HepG2 (cell line): ENCODE data around the gene AKAP7. TPM values are rescaled to one million over a fixed set of nuclear protein-coding genes. Genes with fewer than 3 reads are reported as not detected.

Experiments used
- ATAC-seq: fragments of 200-7000 bp; cut with Tn5 transposase; 3 replicates; pipeline ENCODE4 v1.9.1; 2020; ENCODE audit warnings: mild to moderate bottlenecking, moderate library complexity
- BruUV-seq: library from RNA; stranded (reverse); fragments of 400-500 nt; replicated peaks from 2 replicates; lab custom pipeline; 2021; lab: Mats Ljungman, UMichigan
- CTCF ChIA-PET: fragments of 300-600 bp; formaldehyde crosslinking; extraction: SDS; loops from one replicate; lab custom pipeline; 2021; ENCODE audit warnings: low total read pairs, inconsistent platforms, low intra/inter-chr PET ratio; lab: Yijun Ruan, JAX
- POLR2A ChIA-PET: fragments of 350-600 bp; sonication (Branson Sonifier 250); formaldehyde crosslinking; loops from one replicate; lab custom pipeline; 2020; ENCODE audit warnings: antibody characterized with exemption, inconsistent platforms; lab: Yijun Ruan, JAX
- DNase-seq: peaks from one replicate; pipeline ENCODE4 v3.0.0-alpha.2; 2015; ENCODE audit warnings: low spot score
- FAIRE-seq: peaks from 3 replicates; lab custom pipeline; 2011; peaks lifted over from hg19 to GRCh38; lab: Jason Lieb, UNC
- H2AFZ ChIP-seq: one replicate; pipeline ENCODE4 v1.6.1; 2011; ENCODE audit warnings: low read length, inconsistent platforms
- H3K27ac ChIP-seq: fragments of 300-600 bp; 3 replicates; pipeline ENCODE4 v1.8.0; 2011; ENCODE audit warnings: mixed run types, mild to moderate bottlenecking, mixed read lengths, low read length, inconsistent platforms; ENCODE audit not compliant: insufficient read depth; ENCODE audit errors: extremely low read length
- H3K27me3 ChIP-seq, 2 experiments: fragments of 200-600 bp in 1 of 2; 2 replicates in 1 of 2; 3 replicates in 1 of 2; pipeline versions ENCODE4 v1.6.0 to v1.8.0; 2011; ENCODE audit warnings: low read length in 2 of 2, mild to moderate bottlenecking in 2 of 2, moderate library complexity in 2 of 2, inconsistent platforms in 1 of 2; ENCODE audit not compliant: insufficient read depth in 2 of 2, control insufficient read depth in 1 of 2
- H3K36me3 ChIP-seq, 2 experiments: fragments of 200-600 bp in 1 of 2; replicated peaks in 1 of 2; 2 replicates in 1 of 2; 3 replicates in 1 of 2; pipeline versions ENCODE4 v1.5.1 to v1.8.0; 2011; ENCODE audit warnings: low read length in 2 of 2, inconsistent platforms in 1 of 2; ENCODE audit not compliant: insufficient read depth in 2 of 2, control insufficient read depth in 1 of 2
- H3K4me1 ChIP-seq: 2 replicates; pipeline ENCODE4 v1.5.1; 2012; ENCODE audit warnings: low read length, inconsistent platforms; ENCODE audit not compliant: insufficient read depth
- H3K4me2 ChIP-seq: 2 replicates; pipeline ENCODE4 v1.6.0; 2011; ENCODE audit warnings: low read depth, low read length, inconsistent platforms
- H3K4me3 ChIP-seq, 3 experiments: fragments of 200-600 bp in 1 of 3; sonication (generic), shearing (Covaris generic) in 1 of 3; replicated peaks in 1 of 3; 2 replicates each; pipeline ENCODE4 v1.5.1; 2011 to 2016; ENCODE audit warnings: low read length in 3 of 3, inconsistent platforms in 2 of 3, low read depth in 2 of 3, mild to moderate bottlenecking in 2 of 3, control low read depth in 1 of 3, mixed read lengths in 1 of 3; ENCODE audit not compliant: insufficient read depth in 1 of 3
- H3K79me2 ChIP-seq: one replicate; pipeline ENCODE4 v1.6.1; 2011; ENCODE audit warnings: low read length, inconsistent platforms; ENCODE audit not compliant: insufficient read depth
- H3K9ac ChIP-seq: 2 replicates; pipeline ENCODE4 v1.6.0; 2011; ENCODE audit warnings: mild to moderate bottlenecking, low read depth, low read length, inconsistent platforms; ENCODE audit not compliant: insufficient read depth
- H3K9me3 ChIP-seq: 2 replicates; pipeline ENCODE4 v1.5.1; 2012; ENCODE audit warnings: mild to moderate bottlenecking, low read length
- H4K20me1 ChIP-seq: 2 replicates; pipeline ENCODE4 v1.6.0; 2011; ENCODE audit warnings: inconsistent platforms, mild to moderate bottlenecking, low read length, moderate library complexity; ENCODE audit not compliant: insufficient read depth
- CCDC6 ChIP-seq: sonication (generic); formaldehyde crosslinking; IDR thresholded peaks from 2 replicates; pipeline ENCODE4 v1.8.1; 2022; ENCODE audit warnings: mild to moderate bottlenecking, missing genetic modification reagents, moderate library complexity
- CHCHD3 ChIP-seq: sonication (generic); formaldehyde crosslinking; IDR thresholded peaks from 2 replicates; pipeline ENCODE4 v1.8.0; 2022; ENCODE audit warnings: mild to moderate bottlenecking, missing genetic modification reagents, moderate library complexity
- HNF4A ChIP-seq: sonication (generic); formaldehyde crosslinking; IDR thresholded peaks from 2 replicates; pipeline ENCODE4 v1.4.0; 2020; ENCODE audit warnings: missing genetic modification reagents
- PCBP2 ChIP-seq: fragments of 200-400 bp; formaldehyde crosslinking; optimal IDR thresholded peaks from 2 replicates; pipeline ENCODE3; 2018; ENCODE audit warnings: low read length, low read depth; ENCODE audit not compliant: poor library complexity, severe bottlenecking
- PHF8 ChIP-seq: sonication (generic); formaldehyde crosslinking; IDR thresholded peaks from 2 replicates; pipeline ENCODE4 v1.5.0; 2020; ENCODE audit warnings: missing genetic modification reagents
- SAP130 ChIP-seq: IDR thresholded peaks from 2 replicates; pipeline ENCODE4 v1.6.1; 2016; ENCODE audit warnings: low read depth
- U2AF1 ChIP-seq: fragments of 200-400 bp; formaldehyde crosslinking; optimal IDR thresholded peaks from 2 replicates; pipeline ENCODE3; 2017; ENCODE audit warnings: mild to moderate bottlenecking, low read depth, low read length
- ZBTB7A ChIP-seq: sonication (generic); formaldehyde crosslinking; IDR thresholded peaks from 2 replicates; pipeline ENCODE4 v1.8.0; 2022; ENCODE audit warnings: mild to moderate bottlenecking, missing genetic modification reagents
- ZKSCAN1 ChIP-seq: fragments of 150-350 bp; IDR thresholded peaks from 2 replicates; pipeline ENCODE4 v1.6.1; 2014; ENCODE audit warnings: low read length
- ZNF138 ChIP-seq: sonication (generic); formaldehyde crosslinking; IDR thresholded peaks from 2 replicates; pipeline ENCODE4 v1.5.0; 2020; ENCODE audit warnings: mild to moderate bottlenecking, low read depth, missing genetic modification reagents
- ZNF251 ChIP-seq: sonication (generic); formaldehyde crosslinking; IDR thresholded peaks from 2 replicates; pipeline ENCODE4 v1.9.0; 2021; ENCODE audit warnings: mild to moderate bottlenecking, missing genetic modification reagents
- ZNF792 ChIP-seq: IDR thresholded peaks from 2 replicates; pipeline ENCODE4 v1.6.1; 2016
- WGBS: methylation state at CpG from one replicate; pipeline ENCODE4 v1.1.6; 2017; ENCODE audit warnings: low lambda C conversion rate; 5-methylcytosine and 5-hydroxymethylcytosine counted together
- in situ Hi-C: cut with HindIII; loops from 2 replicates; pipeline ENCODE4 v1.10.0; 2017; ENCODE audit warnings: low pct_unique_long_range_greater_than_20kb; ENCODE audit not compliant: extremely low pct_ligation_motif_present
- intact Hi-C: fragments of 100-400 bp; cut with micrococcal nuclease; formaldehyde crosslinking; loops from one replicate; pipeline ENCODE4 v1.10.0; 2022; ENCODE audit not compliant: unreplicated experiment
- polyA plus RNA-seq, 8 experiments: library from polyadenylated mRNA; depleted of rRNA in 3 of 8; stranded (reverse) in 7 of 8; unstranded in 1 of 8; fragments of >200 nt; fragmentation: Illumina TruSeq in 4 of 8; extraction: Trizol in 4 of 8; gene quantifications; 2 replicates each; pipeline versions ENCODE4 v1.2.1 to v1.2.3, GENCODE V29; 2011 to 2016; ENCODE audit warnings: low read depth in 4 of 8, missing spikeins in 1 of 8, mixed read lengths in 1 of 8; ENCODE audit not compliant: insufficient read depth in 1 of 8
- total RNA-seq, 5 experiments: library from RNA; depleted of rRNA; stranded (reverse); fragments of >200 nt; fragmentation: Illumina TruSeq; extraction: Trizol; gene quantifications; 2 replicates each; pipeline ENCODE4 v1.2.3, GENCODE V29; 2016; ENCODE audit warnings: low read depth in 1 of 5
- TF ChIP-seq, protein P1 (sequence below): sonication (generic); formaldehyde crosslinking; IDR thresholded peaks from 2 replicates; pipeline ENCODE4; 2020; ENCODE audit warnings: missing genetic modification reagents, mild to moderate bottlenecking, borderline replicate concordance
- TF ChIP-seq, protein P2 (sequence below): sonication (generic); formaldehyde crosslinking; IDR thresholded peaks from 2 replicates; pipeline ENCODE4 v1.4.0; 2020; ENCODE audit warnings: low read depth, mild to moderate bottlenecking, missing genetic modification reagents
- TF ChIP-seq, protein P3 (sequence below): sonication (generic); formaldehyde crosslinking; IDR thresholded peaks from one replicate; pipeline ENCODE4 v1.5.1; 2020; ENCODE audit warnings: mild to moderate bottlenecking, missing genetic modification reagents; ENCODE audit errors: not compliant biosample characterization

The AKAP7 gene
- total and polyA plus RNA-seq, 2 of the 13 experiments (the other 11 are each of a cell fraction or from before 2014, with no cell fraction given) = 3.6 to 11.7 TPM

DNA sequence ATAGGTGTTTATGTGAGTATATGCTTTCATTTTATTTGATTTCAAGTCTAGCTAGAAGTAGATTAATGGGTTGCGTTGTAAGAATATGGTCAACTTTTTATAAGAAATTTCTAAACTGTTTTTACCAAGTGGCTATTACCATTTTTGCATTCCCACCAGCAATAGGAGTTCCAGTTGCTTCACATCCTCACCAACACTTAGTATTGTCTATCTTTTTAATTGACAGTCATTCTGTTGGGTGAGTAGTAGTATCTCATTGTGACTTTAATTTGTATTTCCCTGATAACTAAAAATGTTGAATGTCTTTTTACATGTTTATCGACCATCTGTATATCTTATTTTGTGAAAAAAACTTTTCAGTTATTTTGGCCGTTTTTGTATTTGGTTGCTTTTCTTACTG, 135.3 kb downstream of the AKAP7 start:
- in situ Hi-C loops (no loop called here), intact Hi-C loops (no loop called here)
- no peak for ATAC-seq
- Histone ChIP-seq H2AFZ (no peak overlapping the region), H3K27me3 (no peaks in the 10 kb centered on the region), H4K20me1 (no peaks in the 10 kb centered on the region), H3K9me3 (no peaks in the 10 kb centered on the region), H3K4me3 (no peak overlapping the region), H3K9ac (no peak overlapping the region), H3K4me2 (no peak overlapping the region), H3K36me3 (no peaks in the 10 kb centered on the region), H3K79me2 (no peaks in the 10 kb centered on the region), H3K4me1 (no peaks in the 10 kb centered on the region), H3K27ac (no peak overlapping the region)
- BruUV-seq = no TSS peak
- 85% methylated on average over 3 of the region's 3 CpGs for whole genome bisulfite sequencing
- DNase-seq = no peak
- FAIRE-seq = no peak
- ChIA-PET POLR2A (no interaction called here), CTCF (no interaction called here)
- no peak for TF ChIP-seq SAP130 (CRISPR knock-in tag)
- TF ChIP-seq ZBTB7A (CRISPR knock-in tag) = no peak
- TF ChIP-seq PHF8 (CRISPR knock-in tag) = no peak
- TF ChIP-seq PCBP2 = no peak
- TF ChIP-seq, protein P1, sequence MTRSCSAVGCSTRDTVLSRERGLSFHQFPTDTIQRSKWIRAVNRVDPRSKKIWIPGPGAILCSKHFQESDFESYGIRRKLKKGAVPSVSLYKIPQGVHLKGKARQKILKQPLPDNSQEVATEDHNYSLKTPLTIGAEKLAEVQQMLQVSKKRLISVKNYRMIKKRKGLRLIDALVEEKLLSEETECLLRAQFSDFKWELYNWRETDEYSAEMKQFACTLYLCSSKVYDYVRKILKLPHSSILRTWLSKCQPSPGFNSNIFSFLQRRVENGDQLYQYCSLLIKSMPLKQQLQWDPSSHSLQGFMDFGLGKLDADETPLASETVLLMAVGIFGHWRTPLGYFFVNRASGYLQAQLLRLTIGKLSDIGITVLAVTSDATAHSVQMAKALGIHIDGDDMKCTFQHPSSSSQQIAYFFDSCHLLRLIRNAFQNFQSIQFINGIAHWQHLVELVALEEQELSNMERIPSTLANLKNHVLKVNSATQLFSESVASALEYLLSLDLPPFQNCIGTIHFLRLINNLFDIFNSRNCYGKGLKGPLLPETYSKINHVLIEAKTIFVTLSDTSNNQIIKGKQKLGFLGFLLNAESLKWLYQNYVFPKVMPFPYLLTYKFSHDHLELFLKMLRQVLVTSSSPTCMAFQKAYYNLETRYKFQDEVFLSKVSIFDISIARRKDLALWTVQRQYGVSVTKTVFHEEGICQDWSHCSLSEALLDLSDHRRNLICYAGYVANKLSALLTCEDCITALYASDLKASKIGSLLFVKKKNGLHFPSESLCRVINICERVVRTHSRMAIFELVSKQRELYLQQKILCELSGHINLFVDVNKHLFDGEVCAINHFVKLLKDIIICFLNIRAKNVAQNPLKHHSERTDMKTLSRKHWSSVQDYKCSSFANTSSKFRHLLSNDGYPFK (CRISPR knock-in tag) = no peak
- no peak for TF ChIP-seq HNF4A
- no peak for TF ChIP-seq ZKSCAN1
- no peak for TF ChIP-seq CHCHD3
- TF ChIP-seq CCDC6 (CRISPR knock-in tag) = no peak
- TF ChIP-seq, protein P2, sequence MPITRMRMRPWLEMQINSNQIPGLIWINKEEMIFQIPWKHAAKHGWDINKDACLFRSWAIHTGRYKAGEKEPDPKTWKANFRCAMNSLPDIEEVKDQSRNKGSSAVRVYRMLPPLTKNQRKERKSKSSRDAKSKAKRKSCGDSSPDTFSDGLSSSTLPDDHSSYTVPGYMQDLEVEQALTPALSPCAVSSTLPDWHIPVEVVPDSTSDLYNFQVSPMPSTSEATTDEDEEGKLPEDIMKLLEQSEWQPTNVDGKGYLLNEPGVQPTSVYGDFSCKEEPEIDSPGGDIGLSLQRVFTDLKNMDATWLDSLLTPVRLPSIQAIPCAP (CRISPR knock-in tag) = no peak
- TF ChIP-seq ZNF138 (CRISPR knock-in tag) = no peak
- no peak for TF ChIP-seq ZNF792 (CRISPR knock-in tag)
- TF ChIP-seq, protein P3, sequence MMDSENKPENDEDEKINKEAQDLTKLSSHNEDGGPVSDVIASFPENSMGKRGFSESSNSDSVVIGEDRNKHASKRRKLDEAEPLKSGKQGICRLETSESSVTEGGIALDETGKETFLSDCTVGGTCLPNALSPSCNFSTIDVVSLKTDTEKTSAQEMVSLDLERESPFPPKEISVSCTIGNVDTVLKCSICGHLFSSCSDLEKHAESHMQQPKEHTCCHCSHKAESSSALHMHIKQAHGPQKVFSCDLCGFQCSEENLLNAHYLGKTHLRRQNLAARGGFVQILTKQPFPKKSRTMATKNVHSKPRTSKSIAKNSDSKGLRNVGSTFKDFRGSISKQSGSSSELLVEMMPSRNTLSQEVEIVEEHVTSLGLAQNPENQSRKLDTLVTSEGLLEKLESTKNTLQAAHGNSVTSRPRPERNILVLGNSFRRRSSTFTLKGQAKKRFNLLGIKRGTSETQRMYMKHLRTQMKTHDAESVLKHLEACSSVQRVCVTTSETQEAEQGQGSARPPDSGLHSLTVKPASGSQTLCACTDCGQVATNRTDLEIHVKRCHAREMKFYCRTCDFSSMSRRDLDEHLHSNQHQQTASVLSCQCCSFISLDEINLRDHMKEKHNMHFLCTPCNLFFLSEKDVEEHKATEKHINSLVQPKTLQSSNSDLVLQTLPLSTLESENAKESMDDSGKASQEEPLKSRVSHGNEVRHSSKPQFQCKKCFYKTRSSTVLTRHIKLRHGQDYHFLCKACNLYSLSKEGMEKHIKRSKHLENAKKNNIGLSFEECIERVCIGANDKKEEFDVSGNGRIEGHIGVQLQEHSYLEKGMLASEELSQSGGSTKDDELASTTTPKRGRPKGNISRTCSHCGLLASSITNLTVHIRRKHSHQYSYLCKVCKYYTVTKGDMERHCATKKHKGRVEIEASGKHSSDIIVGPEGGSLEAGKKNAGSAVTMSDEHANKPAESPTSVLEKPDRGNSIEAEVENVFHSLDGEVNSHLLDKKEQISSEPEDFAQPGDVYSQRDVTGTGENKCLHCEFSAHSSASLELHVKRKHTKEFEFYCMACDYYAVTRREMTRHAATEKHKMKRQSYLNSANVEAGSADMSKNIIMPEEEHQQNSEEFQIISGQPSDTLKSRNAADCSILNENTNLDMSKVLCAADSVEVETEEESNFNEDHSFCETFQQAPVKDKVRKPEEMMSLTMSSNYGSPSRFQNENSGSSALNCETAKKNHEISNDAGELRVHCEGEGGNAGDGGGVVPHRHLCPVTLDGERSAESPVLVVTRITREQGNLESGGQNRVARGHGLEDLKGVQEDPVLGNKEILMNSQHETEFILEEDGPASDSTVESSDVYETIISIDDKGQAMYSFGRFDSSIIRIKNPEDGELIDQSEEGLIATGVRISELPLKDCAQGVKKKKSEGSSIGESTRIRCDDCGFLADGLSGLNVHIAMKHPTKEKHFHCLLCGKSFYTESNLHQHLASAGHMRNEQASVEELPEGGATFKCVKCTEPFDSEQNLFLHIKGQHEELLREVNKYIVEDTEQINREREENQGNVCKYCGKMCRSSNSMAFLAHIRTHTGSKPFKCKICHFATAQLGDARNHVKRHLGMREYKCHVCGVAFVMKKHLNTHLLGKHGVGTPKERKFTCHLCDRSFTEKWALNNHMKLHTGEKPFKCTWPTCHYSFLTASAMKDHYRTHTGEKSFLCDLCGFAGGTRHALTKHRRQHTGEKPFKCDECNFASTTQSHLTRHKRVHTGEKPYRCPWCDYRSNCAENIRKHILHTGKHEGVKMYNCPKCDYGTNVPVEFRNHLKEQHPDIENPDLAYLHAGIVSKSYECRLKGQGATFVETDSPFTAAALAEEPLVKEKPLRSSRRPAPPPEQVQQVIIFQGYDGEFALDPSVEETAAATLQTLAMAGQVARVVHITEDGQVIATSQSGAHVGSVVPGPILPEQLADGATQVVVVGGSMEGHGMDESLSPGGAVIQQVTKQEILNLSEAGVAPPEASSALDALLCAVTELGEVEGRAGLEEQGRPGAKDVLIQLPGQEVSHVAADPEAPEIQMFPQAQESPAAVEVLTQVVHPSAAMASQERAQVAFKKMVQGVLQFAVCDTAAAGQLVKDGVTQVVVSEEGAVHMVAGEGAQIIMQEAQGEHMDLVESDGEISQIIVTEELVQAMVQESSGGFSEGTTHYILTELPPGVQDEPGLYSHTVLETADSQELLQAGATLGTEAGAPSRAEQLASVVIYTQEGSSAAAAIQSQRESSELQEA (CRISPR knock-in tag) = no peak
- no peak for TF ChIP-seq U2AF1
- TF ChIP-seq ZNF251 (CRISPR knock-in tag) = no peak
